Transverse colon (tissue), 4 donors: ENCODE data around the gene MTF1.

Experiments
- CTCF ChIP-seq, 5 experiments: fragments of 200-600 bp in 3 of 5; fragments of 450-650 bp in 2 of 5; sonication (generic) in 3 of 5; IDR thresholded peaks; 1 replicate in 2 of 5; 2 replicates in 3 of 5; pipeline ENCODE4 v1.5.1; 2016 to 2017; ENCODE audit warnings: antibody characterized with exemption in 5 of 5, inconsistent platforms in 3 of 5, mild to moderate bottlenecking in 2 of 5, moderate library complexity in 1 of 5
- POLR2A ChIP-seq: fragments of 450-650 bp; IDR thresholded peaks from one replicate; pipeline ENCODE4 v1.6.1; 2016; ENCODE audit warnings: antibody characterized with exemption, mild to moderate bottlenecking, moderate library complexity
- POLR2AphosphoS5 ChIP-seq, 3 donors: sonication (generic); formaldehyde crosslinking; IDR thresholded peaks; one replicate each; pipeline ENCODE4 v1.6.1; 2016; ENCODE audit warnings: antibody characterized with exemption in 3 of 3

DNA sequence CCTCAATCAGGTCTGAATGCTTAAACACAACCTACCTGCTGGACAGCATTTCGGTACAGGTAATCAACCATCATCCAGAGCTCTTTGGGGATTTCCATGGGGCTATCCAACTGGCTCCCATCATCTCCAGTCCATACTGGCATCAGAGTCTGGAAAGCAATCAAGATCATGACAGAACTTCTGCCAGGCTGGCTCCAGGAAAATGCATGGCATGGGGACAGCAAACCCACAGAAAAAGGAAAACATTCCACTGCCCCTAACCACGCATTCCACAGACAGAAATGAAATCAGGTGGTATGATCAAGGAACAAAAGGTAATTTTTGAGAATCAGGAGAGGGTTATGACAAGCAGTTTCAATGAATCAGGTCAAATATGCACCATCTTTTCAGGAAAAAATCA is 9.1 kb upstream of the MTF1 start:
- no peak for TF ChIP-seq CTCF (IDR thresholded peaks at IDR 0.05)
- TF ChIP-seq POLR2A = no peak
- TF ChIP-seq POLR2AphosphoS5 (IDR thresholded peaks at IDR 0.05) = no peak
